Fibroblast of lung (primary cell): ENCODE data around the gene CCDC57.

Experiments
- EZH2 ChIP-seq: IDR thresholded peaks from 2 replicates; pipeline ENCODE4 v1.5.1; 2012; ENCODE audit warnings: low read length, control low read depth, mild to moderate bottlenecking; ENCODE audit errors: missing control alignments
- TF ChIP-seq, protein P1 (sequence below), 2 donors: IDR thresholded peaks in 1 of 2; conservative IDR thresholded peaks in 1 of 2; 1 replicate in 1 of 2; 2 replicates in 1 of 2; pipeline ENCODE4 v1.5.1; 2011 to 2012; ENCODE audit warnings: low read length in 2 of 2, control low read depth in 1 of 2, inconsistent platforms in 1 of 2, low read depth in 1 of 2, mild to moderate bottlenecking in 1 of 2

DNA sequence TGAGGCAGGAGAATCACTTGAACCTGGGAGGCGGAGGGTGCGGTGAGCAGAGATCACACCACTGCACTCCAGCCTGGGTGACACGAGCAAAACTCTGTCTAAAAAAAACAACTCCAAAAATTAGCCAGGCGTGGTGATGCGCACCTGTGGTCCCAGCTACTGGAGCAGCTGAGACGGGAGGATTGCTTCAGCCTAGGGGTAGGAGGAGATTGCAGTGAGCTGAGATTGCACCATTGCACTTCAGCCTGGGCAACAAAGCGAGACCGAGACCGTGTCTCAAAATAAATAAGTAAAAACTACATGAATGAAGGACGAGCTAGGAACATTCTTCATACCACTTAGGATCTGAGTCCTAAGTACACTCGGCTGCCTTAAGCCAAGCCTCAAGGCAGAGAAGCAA lies 35.4 kb downstream of the CCDC57 start:
- TF ChIP-seq, protein P1, sequence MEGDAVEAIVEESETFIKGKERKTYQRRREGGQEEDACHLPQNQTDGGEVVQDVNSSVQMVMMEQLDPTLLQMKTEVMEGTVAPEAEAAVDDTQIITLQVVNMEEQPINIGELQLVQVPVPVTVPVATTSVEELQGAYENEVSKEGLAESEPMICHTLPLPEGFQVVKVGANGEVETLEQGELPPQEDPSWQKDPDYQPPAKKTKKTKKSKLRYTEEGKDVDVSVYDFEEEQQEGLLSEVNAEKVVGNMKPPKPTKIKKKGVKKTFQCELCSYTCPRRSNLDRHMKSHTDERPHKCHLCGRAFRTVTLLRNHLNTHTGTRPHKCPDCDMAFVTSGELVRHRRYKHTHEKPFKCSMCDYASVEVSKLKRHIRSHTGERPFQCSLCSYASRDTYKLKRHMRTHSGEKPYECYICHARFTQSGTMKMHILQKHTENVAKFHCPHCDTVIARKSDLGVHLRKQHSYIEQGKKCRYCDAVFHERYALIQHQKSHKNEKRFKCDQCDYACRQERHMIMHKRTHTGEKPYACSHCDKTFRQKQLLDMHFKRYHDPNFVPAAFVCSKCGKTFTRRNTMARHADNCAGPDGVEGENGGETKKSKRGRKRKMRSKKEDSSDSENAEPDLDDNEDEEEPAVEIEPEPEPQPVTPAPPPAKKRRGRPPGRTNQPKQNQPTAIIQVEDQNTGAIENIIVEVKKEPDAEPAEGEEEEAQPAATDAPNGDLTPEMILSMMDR (conservative IDR thresholded peaks at IDR 0.05 in 1 of 2, IDR thresholded peaks at IDR 0.05 in 1 of 2; ENCODE audit: low read depth in 1 of 2, low read length in 2 of 2): no peak
- no peak for TF ChIP-seq EZH2
